ENCODE data around the gene ISG15. TPM values are rescaled to one million over a fixed set of nuclear protein-coding genes. Genes with fewer than 3 reads are reported as not detected.
A peak's percentile ranks its signal among the peaks of the same experiment; 100 is the strongest.

The ISG15 gene
- total RNA-seq, 1 experiment from 2014 or later: 758 TPM

- peak; percentile 3 for ATAC-seq
- Histone ChIP-seq H2AFZ (ENCODE audit: low read length) (peak within 1 kb of the TSS; percentile 69), H3K36me3 (ENCODE audit: low read depth, low read length) (no peaks in the 10 kb centered on the region), H3K9me3 (ENCODE audit: low read length) (no peaks in the 10 kb centered on the region), H3K27ac (ENCODE audit: low read length) (no peak within 1 kb of the TSS), H3K9ac (ENCODE audit: low read length) (no peak within 1 kb of the TSS), H3K27me3 (ENCODE audit: low read length) (peaks cover 11% of the 10 kb centered on the region), H3K4me2 (ENCODE audit: low read length) (peak within 1 kb of the TSS; percentile 85), H4K20me1 (ENCODE audit: low read length) (no peaks in the 10 kb centered on the region), H3K79me2 (ENCODE audit: low read length) (no peaks in the 10 kb centered on the region), H3K4me3 (ENCODE audit: low read length) (peak within 1 kb of the TSS; percentile 60), H3K4me1 (ENCODE audit: insufficient read depth, low read length) (peaks cover 19% of the 10 kb centered on the region), H3K9me2 (replicated peaks; ENCODE audit: low read length) (no peaks in the 10 kb centered on the region), H3F3A (ENCODE audit: low read length, unreplicated experiment) (no peaks in the 10 kb centered on the region)
- no TSS peak for BruUV-seq (replicated peaks)
- TF ChIP-seq CTCF (conservative IDR thresholded peaks at IDR 0.05; ENCODE audit: low read depth, low read length) (no peak), EZH2 (IDR thresholded peaks at IDR 0.05; ENCODE audit: low read length, unreplicated experiment) (no peak), EZH2phosphoT487 (IDR thresholded peaks at IDR 0.05; ENCODE audit: borderline replicate concordance, low read length) (no peak)
- ChIA-PET CTCF (interaction anchor here (1.0 to 3.1 kb wide), 5 partner anchors 15 to 632 kb away, joined by 3 to 23 read pairs (median 7); partner anchors contain the start of genes ISG15 and PLEKHN1), POLR2A (ENCODE audit: unreplicated experiment) (interaction anchor here (0.6 kb wide), 1 partner anchor 41 kb away, joined by 5 read pairs; no protein-coding TSS in a partner anchor)
- DNase-seq: no peak
- intact Hi-C loops (cut with micrococcal nuclease): no loop called here
Observed at GRCh38 chr1:981955-982558, 31.2 kb upstream of the ISG15 start, which contains the start of gene PERM1. Gene PERM1 (minus strand): TSS chr1:982093. CDS start chr1:981029, 1,064 bp downstream.

GRCh38 chr1:982765-983436, 30.4 kb upstream of the ISG15 start:
- Histone ChIP-seq H3K4me1 (ENCODE audit: insufficient read depth, low read length) (peaks cover 19% of the 10 kb centered on the region), H3F3A (ENCODE audit: low read length, unreplicated experiment) (no peaks in the 10 kb centered on the region), H3K9me2 (replicated peaks; ENCODE audit: low read length) (no peaks in the 10 kb centered on the region), H3K9ac (ENCODE audit: low read length) (no peak overlapping the region), H3K27ac (ENCODE audit: low read length) (no peak overlapping the region), H3K36me3 (ENCODE audit: low read depth, low read length) (no peaks in the 10 kb centered on the region), H3K79me2 (ENCODE audit: low read length) (no peaks in the 10 kb centered on the region), H3K4me2 (ENCODE audit: low read length) (peak overlapping the region; percentile 85), H3K27me3 (ENCODE audit: low read length) (peaks cover 11% of the 10 kb centered on the region), H3K4me3 (ENCODE audit: low read length) (peak overlapping the region; percentile 60), H3K9me3 (ENCODE audit: low read length) (no peaks in the 10 kb centered on the region), H2AFZ (ENCODE audit: low read length) (peak overlapping the region; percentile 69), H4K20me1 (ENCODE audit: low read length) (no peaks in the 10 kb centered on the region)
- TF ChIP-seq EZH2phosphoT487 (IDR thresholded peaks at IDR 0.05; ENCODE audit: borderline replicate concordance, low read length) (no peak), CTCF (conservative IDR thresholded peaks at IDR 0.05; ENCODE audit: low read depth, low read length) (no peak), EZH2 (IDR thresholded peaks at IDR 0.05; ENCODE audit: low read length, unreplicated experiment) (no peak)
- ATAC-seq (peak; percentile 43), DNase-seq (peak; percentile 58)
- ChIA-PET POLR2A (ENCODE audit: unreplicated experiment) (no interaction called here), CTCF (interaction anchor here (0.6 to 3.1 kb wide), 10 partner anchors 16 to 632 kb away, joined by 3 to 23 read pairs (median 4); partner anchors contain the start of genes ISG15, PLEKHN1 and RNF223)
- no TSS peak for BruUV-seq (replicated peaks)
- intact Hi-C loops (cut with micrococcal nuclease): no loop called here

All from PC-3 (cell line).